Ascending aorta (tissue), 2 donors: ENCODE results near the gene LAMC1. TPM values are rescaled to one million over a fixed set of nuclear protein-coding genes. Genes with fewer than 3 reads are reported as not detected.

Experiments
- DNase-seq, 2 donors: peaks; one replicate each; pipeline ENCODE4 v3.0.0-alpha.2; 2019; ENCODE audit warnings: low spot score in 2 of 2
- H3K27ac ChIP-seq, 2 donors: fragments of 200-600 bp; sonication (generic); one replicate each; pipeline ENCODE4 v1.5.1; 2016 to 2017; ENCODE audit warnings: mild to moderate bottlenecking in 1 of 2
- H3K27me3 ChIP-seq: fragments of 200-600 bp; sonication (generic); one replicate; pipeline ENCODE4 v1.5.1; 2017
- H3K36me3 ChIP-seq, 2 donors: fragments of 200-600 bp; sonication (generic); one replicate each; pipeline ENCODE4 v1.5.1; 2016
- H3K4me1 ChIP-seq, 2 donors: fragments of 200-600 bp; sonication (generic); one replicate each; pipeline ENCODE4 v1.5.1; 2016 to 2017; ENCODE audit warnings: mild to moderate bottlenecking in 1 of 2
- H3K4me3 ChIP-seq, 2 donors: fragments of 200-600 bp; sonication (generic); one replicate each; pipeline ENCODE4 v1.5.1; 2016 to 2017; ENCODE audit warnings: mild to moderate bottlenecking in 1 of 2
- H3K9me3 ChIP-seq, 2 donors: fragments of 200-600 bp; sonication (generic); one replicate each; pipeline ENCODE4 v1.5.1; 2016
- intact Hi-C: fragments of 100-400 bp; cut with DNase I; formaldehyde crosslinking; loops from one replicate; pipeline ENCODE4 v1.15.1; 2023
- total RNA-seq: library from RNA; depleted of rRNA; stranded (reverse); fragments of >200 nt; gene quantifications from one replicate; pipeline ENCODE4 v1.1.0, GENCODE V29; 2016
- TF ChIP-seq, protein P1 (sequence below), 3 experiments: fragments of 200-600 bp in 2 of 3; fragments of 450-650 bp in 1 of 3; sonication (generic) in 2 of 3; IDR thresholded peaks; one replicate each; pipeline ENCODE4 v1.5.1; 2016 to 2019; ENCODE audit warnings: antibody characterized with exemption in 3 of 3, mild to moderate bottlenecking in 1 of 3, moderate library complexity in 1 of 3

Gene LAMC1
- total RNA-seq, 1 donor from 2014 or later, result 166 TPM

- Histone ChIP-seq H3K27me3 (no peaks in the 10 kb centered on the region), H3K4me1 (peaks cover 3 to 25% of the 10 kb centered on the region in 2 donors), H3K27ac (peak overlapping the region in 1 of 2 donors; percentile 30), H3K9me3 (no peaks in the 10 kb centered on the region), H3K4me3 (peak overlapping the region in 1 of 2 donors; percentile 6), H3K36me3 (no peaks in the 10 kb centered on the region)
- TF ChIP-seq, protein P1, sequence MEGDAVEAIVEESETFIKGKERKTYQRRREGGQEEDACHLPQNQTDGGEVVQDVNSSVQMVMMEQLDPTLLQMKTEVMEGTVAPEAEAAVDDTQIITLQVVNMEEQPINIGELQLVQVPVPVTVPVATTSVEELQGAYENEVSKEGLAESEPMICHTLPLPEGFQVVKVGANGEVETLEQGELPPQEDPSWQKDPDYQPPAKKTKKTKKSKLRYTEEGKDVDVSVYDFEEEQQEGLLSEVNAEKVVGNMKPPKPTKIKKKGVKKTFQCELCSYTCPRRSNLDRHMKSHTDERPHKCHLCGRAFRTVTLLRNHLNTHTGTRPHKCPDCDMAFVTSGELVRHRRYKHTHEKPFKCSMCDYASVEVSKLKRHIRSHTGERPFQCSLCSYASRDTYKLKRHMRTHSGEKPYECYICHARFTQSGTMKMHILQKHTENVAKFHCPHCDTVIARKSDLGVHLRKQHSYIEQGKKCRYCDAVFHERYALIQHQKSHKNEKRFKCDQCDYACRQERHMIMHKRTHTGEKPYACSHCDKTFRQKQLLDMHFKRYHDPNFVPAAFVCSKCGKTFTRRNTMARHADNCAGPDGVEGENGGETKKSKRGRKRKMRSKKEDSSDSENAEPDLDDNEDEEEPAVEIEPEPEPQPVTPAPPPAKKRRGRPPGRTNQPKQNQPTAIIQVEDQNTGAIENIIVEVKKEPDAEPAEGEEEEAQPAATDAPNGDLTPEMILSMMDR (IDR thresholded peaks at IDR 0.05), result no peak
- intact Hi-C loops, result no loop called here
- DNase-seq, result no peak
Observed at GRCh38 chr1:183097438-183098051, 74.3 kb downstream of the LAMC1 start.

GRCh38 chr1:183098317-183098716 lies 75.1 kb downstream of the LAMC1 start:
- no peak for DNase-seq
- Histone ChIP-seq H3K27me3 (no peaks in the 10 kb centered on the region), H3K27ac (no peak overlapping the region), H3K36me3 (peaks cover 0 to 2% of the 10 kb centered on the region in 2 donors), H3K9me3 (no peaks in the 10 kb centered on the region), H3K4me3 (no peak overlapping the region), H3K4me1 (peaks cover 3 to 25% of the 10 kb centered on the region in 2 donors)
- TF ChIP-seq, protein P1 (IDR thresholded peaks at IDR 0.05), result no peak
- intact Hi-C loops, result no loop called here

GRCh38 chr1:183100361-183100974 lies 77.2 kb downstream of the LAMC1 start:
- Histone ChIP-seq H3K4me1 (peaks cover 3 to 22% of the 10 kb centered on the region in 2 donors), H3K36me3 (peaks cover 0 to 13% of the 10 kb centered on the region in 2 donors), H3K27me3 (no peaks in the 10 kb centered on the region), H3K9me3 (no peaks in the 10 kb centered on the region), H3K27ac (no peak overlapping the region), H3K4me3 (no peak overlapping the region)
- intact Hi-C loops, result no loop called here
- TF ChIP-seq, protein P1 (IDR thresholded peaks at IDR 0.05), result no peak
- no peak for DNase-seq

DNA sequence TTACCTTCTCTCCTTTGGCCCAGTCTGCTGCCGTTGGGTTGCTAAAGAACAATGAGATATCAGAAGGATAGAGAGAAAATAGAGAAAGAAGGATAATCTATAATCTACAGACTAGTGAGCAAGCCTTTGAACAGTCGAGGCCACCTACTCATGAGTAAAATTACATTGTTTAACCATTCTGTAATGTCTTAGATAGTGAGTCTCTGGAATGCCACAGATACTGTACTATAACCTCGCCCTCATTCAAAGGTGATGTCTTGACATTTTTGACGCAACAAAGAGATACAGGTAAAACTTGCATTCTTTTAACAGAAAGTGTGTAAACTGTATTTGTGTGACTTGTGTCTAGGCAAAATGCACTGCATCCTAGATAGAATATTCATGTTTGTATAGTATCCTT lies 77.9 kb downstream of the LAMC1 start:
- Histone ChIP-seq H3K9me3 (no peaks in the 10 kb centered on the region), H3K4me1 (peaks cover 3 to 25% of the 10 kb centered on the region in 2 donors), H3K27ac (no peak overlapping the region), H3K36me3 (peaks cover 0 to 13% of the 10 kb centered on the region in 2 donors), H3K4me3 (no peak overlapping the region), H3K27me3 (no peaks in the 10 kb centered on the region)
- intact Hi-C loops, result no loop called here
- no peak for DNase-seq
- TF ChIP-seq, protein P1 (IDR thresholded peaks at IDR 0.05), result no peak

DNA sequence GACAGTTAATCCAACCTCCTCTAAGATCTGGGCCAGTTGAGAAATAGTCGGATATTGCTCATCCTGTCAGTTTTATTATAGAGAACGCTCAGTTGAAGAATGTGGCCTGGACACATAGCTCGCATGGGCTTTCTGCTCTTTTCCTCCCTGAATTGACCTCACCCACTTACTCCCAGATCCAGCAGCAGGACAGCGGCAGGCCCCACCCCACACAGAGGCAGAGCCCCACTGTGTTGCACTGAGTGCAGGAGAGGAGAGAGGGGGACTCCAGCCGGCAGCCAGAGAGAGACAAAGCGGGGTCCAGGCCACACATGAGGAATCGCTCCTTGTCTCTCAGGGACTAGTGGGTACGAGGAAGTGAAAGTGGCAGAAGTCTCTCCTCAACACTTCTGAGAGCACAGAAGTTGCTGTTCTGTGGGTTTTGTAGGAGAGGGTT lies 78.6 kb downstream of the LAMC1 start:
- Histone ChIP-seq H3K27me3 (no peaks in the 10 kb centered on the region), H3K36me3 (peaks cover 0 to 17% of the 10 kb centered on the region in 2 donors), H3K27ac (no peak overlapping the region), H3K4me1 (peaks cover 2 to 29% of the 10 kb centered on the region in 2 donors), H3K4me3 (no peak overlapping the region), H3K9me3 (no peaks in the 10 kb centered on the region)
- TF ChIP-seq, protein P1 (IDR thresholded peaks at IDR 0.05), result no peak
- intact Hi-C loops, result no loop called here
- DNase-seq, result no peak
